ENCODE measurements around the gene HNRNPF.

The HNRNPF gene

DNA sequence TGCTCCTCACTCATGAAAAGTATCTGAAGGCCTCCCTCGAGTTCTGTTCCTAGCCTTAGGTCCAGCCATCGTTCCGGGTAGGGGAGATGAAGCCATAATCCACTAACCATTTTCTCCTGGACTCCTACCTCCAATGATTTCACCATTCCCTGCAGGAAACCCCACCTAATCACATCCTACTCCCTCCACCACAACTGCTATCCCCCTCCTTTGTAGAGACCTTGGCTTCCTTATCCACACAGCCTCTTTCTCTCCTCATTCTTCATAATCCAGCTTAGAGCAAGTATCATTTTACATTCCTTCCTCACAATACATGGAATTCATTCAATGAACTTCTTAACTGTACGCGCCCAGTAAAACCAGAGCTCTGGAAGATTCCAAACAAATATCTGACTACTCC lies 18.7 kb downstream of the HNRNPF start:
- peaks cover 85% of the 10 kb centered on the region for H4K20me1 ChIP-seq (ENCODE audit: insufficient read depth, low read length)
- H3K4me1 ChIP-seq (ENCODE audit: low read length): peaks cover 21% of the 10 kb centered on the region
- H3K9ac ChIP-seq (ENCODE audit: low read length): no peak overlapping the region
- no peak overlapping the region for H3K4me3 ChIP-seq (ENCODE audit: low read length)
- no peak for TF ChIP-seq EZH2 (optimal IDR thresholded peaks at IDR 0.05; ENCODE audit: low read depth, low read length)
- no peak for TF ChIP-seq EZH2phosphoT487 (IDR thresholded peaks at IDR 0.05; ENCODE audit: low read length)
- TF ChIP-seq, protein P1, sequence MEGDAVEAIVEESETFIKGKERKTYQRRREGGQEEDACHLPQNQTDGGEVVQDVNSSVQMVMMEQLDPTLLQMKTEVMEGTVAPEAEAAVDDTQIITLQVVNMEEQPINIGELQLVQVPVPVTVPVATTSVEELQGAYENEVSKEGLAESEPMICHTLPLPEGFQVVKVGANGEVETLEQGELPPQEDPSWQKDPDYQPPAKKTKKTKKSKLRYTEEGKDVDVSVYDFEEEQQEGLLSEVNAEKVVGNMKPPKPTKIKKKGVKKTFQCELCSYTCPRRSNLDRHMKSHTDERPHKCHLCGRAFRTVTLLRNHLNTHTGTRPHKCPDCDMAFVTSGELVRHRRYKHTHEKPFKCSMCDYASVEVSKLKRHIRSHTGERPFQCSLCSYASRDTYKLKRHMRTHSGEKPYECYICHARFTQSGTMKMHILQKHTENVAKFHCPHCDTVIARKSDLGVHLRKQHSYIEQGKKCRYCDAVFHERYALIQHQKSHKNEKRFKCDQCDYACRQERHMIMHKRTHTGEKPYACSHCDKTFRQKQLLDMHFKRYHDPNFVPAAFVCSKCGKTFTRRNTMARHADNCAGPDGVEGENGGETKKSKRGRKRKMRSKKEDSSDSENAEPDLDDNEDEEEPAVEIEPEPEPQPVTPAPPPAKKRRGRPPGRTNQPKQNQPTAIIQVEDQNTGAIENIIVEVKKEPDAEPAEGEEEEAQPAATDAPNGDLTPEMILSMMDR (IDR thresholded peaks at IDR 0.05; ENCODE audit: low read length): no peak
- peaks cover 80% of the 10 kb centered on the region for H3F3A ChIP-seq (ENCODE audit: insufficient read depth, low read length)
- H3K27me3 ChIP-seq (replicated peaks; ENCODE audit: insufficient read depth, low read length): no peaks in the 10 kb centered on the region
- peaks cover 92% of the 10 kb centered on the region for H3K79me2 ChIP-seq (ENCODE audit: low read length)
- no peak overlapping the region for H3K27ac ChIP-seq (ENCODE audit: low read length)
- H2AFZ ChIP-seq (ENCODE audit: low read length): no peak overlapping the region
- peaks cover 59% of the 10 kb centered on the region for H3K36me3 ChIP-seq (replicated peaks; ENCODE audit: insufficient read depth, low read length)
- no peak overlapping the region for H3K4me2 ChIP-seq (ENCODE audit: low read depth, low read length)
- H3K9me3 ChIP-seq (replicated peaks; ENCODE audit: insufficient read depth, low read length): no peaks in the 10 kb centered on the region
- no peaks in the 10 kb centered on the region for H3K9me2 ChIP-seq (replicated peaks; ENCODE audit: insufficient read depth, low read length)
- no peak for DNase-seq

DNA sequence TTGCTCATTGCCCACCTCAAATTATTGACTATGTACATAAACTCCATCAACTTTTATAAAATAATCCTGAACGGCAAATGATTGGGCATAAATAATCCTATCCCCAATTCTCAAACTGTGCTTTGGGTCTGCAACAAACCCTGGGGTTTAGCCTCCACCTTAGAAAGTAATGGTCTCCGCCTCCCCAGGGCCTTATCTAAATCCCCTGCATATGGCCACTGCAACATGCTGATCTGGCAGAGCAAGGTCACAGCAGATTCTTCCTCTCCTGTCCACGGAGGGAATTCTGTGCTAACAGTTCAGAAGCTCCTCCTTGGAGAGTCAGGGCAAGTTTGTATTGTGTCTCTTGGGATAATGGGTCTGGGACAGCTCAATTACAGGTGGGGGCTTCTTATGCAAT lies 19.1 kb downstream of the HNRNPF start:
- H2AFZ ChIP-seq (ENCODE audit: low read length): no peak overlapping the region
- H3K9me3 ChIP-seq (replicated peaks; ENCODE audit: insufficient read depth, low read length): no peaks in the 10 kb centered on the region
- peaks cover 59% of the 10 kb centered on the region for H3K36me3 ChIP-seq (replicated peaks; ENCODE audit: insufficient read depth, low read length)
- H3K9me2 ChIP-seq (replicated peaks; ENCODE audit: insufficient read depth, low read length): no peaks in the 10 kb centered on the region
- H3K27ac ChIP-seq (ENCODE audit: low read length): no peak overlapping the region
- peaks cover 85% of the 10 kb centered on the region for H3F3A ChIP-seq (ENCODE audit: insufficient read depth, low read length)
- H4K20me1 ChIP-seq (ENCODE audit: insufficient read depth, low read length): peaks cover 83% of the 10 kb centered on the region
- H3K4me2 ChIP-seq (ENCODE audit: low read depth, low read length): no peak overlapping the region
- H3K4me3 ChIP-seq (ENCODE audit: low read length): no peak overlapping the region
- peaks cover 88% of the 10 kb centered on the region for H3K79me2 ChIP-seq (ENCODE audit: low read length)
- TF ChIP-seq EZH2 (optimal IDR thresholded peaks at IDR 0.05; ENCODE audit: low read depth, low read length) (no peak), EZH2phosphoT487 (IDR thresholded peaks at IDR 0.05; ENCODE audit: low read length) (no peak)
- TF ChIP-seq, protein P1 (IDR thresholded peaks at IDR 0.05; ENCODE audit: low read length): no peak
- peaks cover 17% of the 10 kb centered on the region for H3K4me1 ChIP-seq (ENCODE audit: low read length)
- H3K27me3 ChIP-seq (replicated peaks; ENCODE audit: insufficient read depth, low read length): no peaks in the 10 kb centered on the region
- no peak for DNase-seq
- H3K9ac ChIP-seq (ENCODE audit: low read length): no peak overlapping the region

DNA sequence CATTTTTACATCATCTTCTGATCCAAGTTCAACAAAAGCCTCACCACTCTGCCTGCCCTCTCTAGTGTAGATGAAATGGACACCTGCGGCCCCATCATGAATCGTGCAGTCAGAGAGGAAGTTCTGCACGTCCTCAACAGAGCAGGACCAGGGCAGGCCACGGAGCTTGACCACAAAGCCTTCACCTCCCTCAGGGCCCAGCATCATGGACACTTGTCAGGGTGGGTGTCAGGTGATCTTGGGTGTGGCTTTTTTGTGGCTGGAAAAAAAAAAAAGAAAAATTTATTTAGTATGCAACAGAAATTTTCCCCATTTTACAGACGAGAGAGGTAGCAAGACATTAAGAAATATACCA lies 21.3 kb downstream of the HNRNPF start:
- TF ChIP-seq, protein P1 (IDR thresholded peaks at IDR 0.05; ENCODE audit: low read length): no peak
- no peak for TF ChIP-seq EZH2 (optimal IDR thresholded peaks at IDR 0.05; ENCODE audit: low read depth, low read length)
- TF ChIP-seq EZH2phosphoT487 (IDR thresholded peaks at IDR 0.05; ENCODE audit: low read length): no peak
- Histone ChIP-seq H3K36me3 (replicated peaks; ENCODE audit: insufficient read depth, low read length) (peaks cover 44% of the 10 kb centered on the region), H3K4me2 (ENCODE audit: low read depth, low read length) (no peak overlapping the region), H3K9me3 (replicated peaks; ENCODE audit: insufficient read depth, low read length) (no peaks in the 10 kb centered on the region), H3K9me2 (replicated peaks; ENCODE audit: insufficient read depth, low read length) (no peaks in the 10 kb centered on the region), H3K9ac (ENCODE audit: low read length) (no peak overlapping the region), H4K20me1 (ENCODE audit: insufficient read depth, low read length) (peaks cover 69% of the 10 kb centered on the region), H3K79me2 (ENCODE audit: low read length) (peaks cover 65% of the 10 kb centered on the region), H3K4me1 (ENCODE audit: low read length) (peaks cover 2% of the 10 kb centered on the region; the same call in 1 of the 2 replicates), H2AFZ (ENCODE audit: low read length) (no peak overlapping the region), H3F3A (ENCODE audit: insufficient read depth, low read length) (peaks cover 80% of the 10 kb centered on the region), H3K27ac (ENCODE audit: low read length) (no peak overlapping the region), H3K27me3 (replicated peaks; ENCODE audit: insufficient read depth, low read length) (no peaks in the 10 kb centered on the region), H3K4me3 (ENCODE audit: low read length) (no peak overlapping the region)
- DNase-seq: no peak
